ENCODE data around the gene APP. TPM values are rescaled to one million over a fixed set of nuclear protein-coding genes. Genes with fewer than 3 reads are reported as not detected.

Gene APP
- total and polyA plus RNA-seq, 7 donors = 37.7 to 118 (median 56.6) TPM

GRCh38 chr21:26188422-26188821, 17.9 kb upstream of the APP start:
- no peak for TF ChIP-seq CTCF (IDR thresholded peaks at IDR 0.05)
- DNase-seq = no peak

GRCh38 chr21:26185446-26185845, 14.9 kb upstream of the APP start:
- no peaks in the 10 kb centered on the region for H3K27me3 ChIP-seq (ENCODE audit: insufficient read depth in 3 of 3, low read length in 2 of 3)
- H3K9me3 ChIP-seq = no peaks in the 10 kb centered on the region
- H3K27ac ChIP-seq = no peak overlapping the region
- H3K36me3 ChIP-seq (ENCODE audit: insufficient read depth in 1 of 2, low read depth in 1 of 2) = no peaks in the 10 kb centered on the region
- DNase-seq (no peak), ATAC-seq (no peak)
- no peaks in the 10 kb centered on the region for H3K4me1 ChIP-seq
- TF ChIP-seq CTCF (IDR thresholded peaks at IDR 0.05) = no peak
- 82 to 91% (median 90%) methylated on average over 2 of the region's 2 CpGs for WGBS, 3 donors
- H3K4me3 ChIP-seq = no peak overlapping the region
- intact Hi-C loops (cut with DNase I) = no loop called here

More at GRCh38 chr21:26188422-26188821, 17.9 kb upstream of the APP start:
- intact Hi-C loops (cut with DNase I) = no loop called here
- no peaks in the 10 kb centered on the region for H3K36me3 ChIP-seq (ENCODE audit: insufficient read depth in 1 of 2, low read depth in 1 of 2)
- no peak overlapping the region for H3K27ac ChIP-seq
- no peaks in the 10 kb centered on the region for H3K27me3 ChIP-seq (ENCODE audit: insufficient read depth in 3 of 3, low read length in 2 of 3)
- WGBS, 3 donors = 58 to 68% (median 65%) methylated on average over 5 of the region's 5 CpGs
- no peaks in the 10 kb centered on the region for H3K9me3 ChIP-seq
- no peaks in the 10 kb centered on the region for H3K4me1 ChIP-seq
- H3K4me3 ChIP-seq = no peak overlapping the region
- no peak for ATAC-seq

- WGBS, 3 donors = 70 to 87% (median 87%) methylated on average over 2 of the region's 2 CpGs
- Histone ChIP-seq H3K4me3 (no peak overlapping the region), H3K36me3 (ENCODE audit: insufficient read depth in 1 of 2, low read depth in 1 of 2) (no peaks in the 10 kb centered on the region), H3K27me3 (ENCODE audit: insufficient read depth in 3 of 3, low read length in 2 of 3) (no peaks in the 10 kb centered on the region), H3K4me1 (no peaks in the 10 kb centered on the region), H3K9me3 (no peaks in the 10 kb centered on the region), H3K27ac (no peak overlapping the region)
- intact Hi-C loops (cut with DNase I) = no loop called here
- DNase-seq (no peak), ATAC-seq (no peak)
- no peak for TF ChIP-seq CTCF (IDR thresholded peaks at IDR 0.05)
Measured at GRCh38 chr21:26185021-26185420, 14.5 kb upstream of the APP start.

GRCh38 chr21:26179501-26179900, 8.9 kb upstream of the APP start:
- no peaks in the 10 kb centered on the region for H3K36me3 ChIP-seq (ENCODE audit: insufficient read depth in 1 of 2, low read depth in 1 of 2)
- DNase-seq = no peak
- H3K4me1 ChIP-seq = no peaks in the 10 kb centered on the region
- TF ChIP-seq CTCF (IDR thresholded peaks at IDR 0.05) = no peak
- no peaks in the 10 kb centered on the region for H3K9me3 ChIP-seq
- no peak overlapping the region for H3K27ac ChIP-seq
- no peak overlapping the region for H3K4me3 ChIP-seq
- H3K27me3 ChIP-seq (ENCODE audit: insufficient read depth in 3 of 3, low read length in 2 of 3) = no peaks in the 10 kb centered on the region
- intact Hi-C loops (cut with DNase I) = no loop called here
- WGBS, 3 donors = 65 to 74% (median 68%) methylated on average over 4 of the region's 4 CpGs
- ATAC-seq = no peak

- Histone ChIP-seq H3K4me3 (no peak overlapping the region), H3K4me1 (no peaks in the 10 kb centered on the region), H3K27ac (no peak overlapping the region), H3K36me3 (ENCODE audit: insufficient read depth in 1 of 2, low read depth in 1 of 2) (no peaks in the 10 kb centered on the region), H3K27me3 (ENCODE audit: insufficient read depth in 3 of 3, low read length in 2 of 3) (no peaks in the 10 kb centered on the region), H3K9me3 (no peaks in the 10 kb centered on the region)
- no peak for TF ChIP-seq CTCF (IDR thresholded peaks at IDR 0.05)
- WGBS, 3 donors = 89 to 95% (median 89%) methylated on average over 5 of the region's 5 CpGs
- intact Hi-C loops (cut with DNase I) = no loop called here
- ATAC-seq (no peak), DNase-seq (no peak)
Measured at GRCh38 chr21:26177746-26178426, 7.3 kb upstream of the APP start.

Measured in psoas muscle (tissue), 8 donors.